Tibial nerve (tissue), 4 donors: ENCODE results near the gene C1orf198. TPM values are rescaled to one million over a fixed set of nuclear protein-coding genes. Genes with fewer than 3 reads are reported as not detected.
A peak's percentile ranks its signal among the peaks of the same experiment; 100 is the strongest.

Experiments used
- DNase-seq, 2 donors: peaks; one replicate each; pipeline ENCODE4 v3.0.0-alpha.2; 2019; ENCODE audit warnings: low spot score in 2 of 2
- H3K27ac ChIP-seq, 4 donors: fragments of 200-600 bp; sonication (generic) in 3 of 4; one replicate each; pipeline ENCODE4 v1.5.1; 2017 to 2019; ENCODE audit warnings: mild to moderate bottlenecking in 1 of 4
- H3K27me3 ChIP-seq, 2 donors: fragments of 200-600 bp; sonication (generic) in 1 of 2; one replicate each; pipeline versions ENCODE4 v1.5.1 to v1.6.0; 2017 to 2019
- H3K36me3 ChIP-seq, 3 donors: fragments of 200-600 bp; sonication (generic); one replicate each; pipeline ENCODE4 v1.5.1; 2018 to 2019
- H3K4me1 ChIP-seq, 4 donors: fragments of 200-600 bp; sonication (generic) in 3 of 4; one replicate each; pipeline ENCODE4 v1.5.1; 2017 to 2019
- H3K4me3 ChIP-seq, 4 donors: fragments of 200-600 bp; sonication (generic) in 3 of 4; one replicate each; pipeline ENCODE4 v1.5.1; 2017 to 2019; ENCODE audit warnings: mild to moderate bottlenecking in 1 of 4, moderate library complexity in 1 of 4
- H3K9me3 ChIP-seq, 4 donors: fragments of 200-600 bp; sonication (generic) in 3 of 4; one replicate each; pipeline ENCODE4 v1.5.1; 2017 to 2019
- EP300 ChIP-seq, 2 donors: sonication (generic); formaldehyde crosslinking; IDR thresholded peaks; one replicate each; pipeline ENCODE4 v1.6.1; 2017; ENCODE audit warnings: antibody characterized with exemption in 2 of 2, mild to moderate bottlenecking in 1 of 2
- POLR2A ChIP-seq, 2 donors: fragments of 450-650 bp; IDR thresholded peaks; one replicate each; pipeline ENCODE4 v1.6.1; 2017; ENCODE audit warnings: antibody characterized with exemption in 2 of 2, mild to moderate bottlenecking in 2 of 2, moderate library complexity in 2 of 2
- WGBS, 2 donors: methylation state at CpG; one replicate each; pipeline ENCODE4 v1.1.5; 2018; 5-methylcytosine and 5-hydroxymethylcytosine counted together
- total RNA-seq, 4 donors: library from RNA; depleted of rRNA; stranded (reverse); fragments of >200 nt; gene quantifications; one replicate each; pipeline ENCODE4 v1.1.0, GENCODE V29; 2016
- TF ChIP-seq, protein P1 (sequence below), 5 experiments: fragments of 200-600 bp in 3 of 5; fragments of 450-650 bp in 2 of 5; sonication (generic) in 3 of 5; IDR thresholded peaks; one replicate each; pipeline ENCODE4 v1.5.1; 2016 to 2019; ENCODE audit warnings: antibody characterized with exemption in 5 of 5, mild to moderate bottlenecking in 3 of 5, moderate library complexity in 2 of 5

The C1orf198 gene
- total RNA-seq, 4 donors from 2014 or later: 91.9 to 162 (median 113) TPM

DNA sequence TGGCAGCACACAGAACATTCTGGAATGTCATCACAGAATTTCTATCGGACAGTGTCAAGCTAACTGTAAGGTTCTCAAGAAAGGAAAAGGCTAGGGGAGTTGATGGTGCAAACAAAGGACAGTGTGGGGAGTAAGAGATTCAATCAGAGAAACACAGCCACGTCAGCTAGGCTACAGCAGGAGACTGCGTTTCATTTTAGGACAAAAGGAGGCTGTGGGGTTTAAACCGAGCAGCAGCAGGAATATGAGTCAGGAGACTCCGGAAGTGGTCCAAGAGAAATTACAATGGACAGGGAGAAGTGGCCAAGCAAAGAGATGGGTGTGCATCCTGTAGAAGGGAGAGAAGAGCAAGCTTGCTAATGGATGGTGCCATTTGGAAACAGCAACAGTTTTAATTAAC, 37.4 kb upstream of the C1orf198 start:
- Histone ChIP-seq H3K4me3 (no peak overlapping the region), H3K36me3 (peaks cover 0 to 53% (median 0%) of the 10 kb centered on the region in 3 donors), H3K27ac (peak overlapping the region in 1 of 4 donors; percentile 8), H3K27me3 (no peaks in the 10 kb centered on the region), H3K9me3 (no peaks in the 10 kb centered on the region), H3K4me1 (peaks cover 0 to 14% (median 0%) of the 10 kb centered on the region in 4 donors)
- 27 to 33% methylated on average over 5 of the region's 5 CpGs for WGBS, 2 donors
- no peak for TF ChIP-seq EP300 (IDR thresholded peaks at IDR 0.05)
- TF ChIP-seq, protein P1, sequence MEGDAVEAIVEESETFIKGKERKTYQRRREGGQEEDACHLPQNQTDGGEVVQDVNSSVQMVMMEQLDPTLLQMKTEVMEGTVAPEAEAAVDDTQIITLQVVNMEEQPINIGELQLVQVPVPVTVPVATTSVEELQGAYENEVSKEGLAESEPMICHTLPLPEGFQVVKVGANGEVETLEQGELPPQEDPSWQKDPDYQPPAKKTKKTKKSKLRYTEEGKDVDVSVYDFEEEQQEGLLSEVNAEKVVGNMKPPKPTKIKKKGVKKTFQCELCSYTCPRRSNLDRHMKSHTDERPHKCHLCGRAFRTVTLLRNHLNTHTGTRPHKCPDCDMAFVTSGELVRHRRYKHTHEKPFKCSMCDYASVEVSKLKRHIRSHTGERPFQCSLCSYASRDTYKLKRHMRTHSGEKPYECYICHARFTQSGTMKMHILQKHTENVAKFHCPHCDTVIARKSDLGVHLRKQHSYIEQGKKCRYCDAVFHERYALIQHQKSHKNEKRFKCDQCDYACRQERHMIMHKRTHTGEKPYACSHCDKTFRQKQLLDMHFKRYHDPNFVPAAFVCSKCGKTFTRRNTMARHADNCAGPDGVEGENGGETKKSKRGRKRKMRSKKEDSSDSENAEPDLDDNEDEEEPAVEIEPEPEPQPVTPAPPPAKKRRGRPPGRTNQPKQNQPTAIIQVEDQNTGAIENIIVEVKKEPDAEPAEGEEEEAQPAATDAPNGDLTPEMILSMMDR (IDR thresholded peaks at IDR 0.05): no peak
- no peak for DNase-seq

DNA sequence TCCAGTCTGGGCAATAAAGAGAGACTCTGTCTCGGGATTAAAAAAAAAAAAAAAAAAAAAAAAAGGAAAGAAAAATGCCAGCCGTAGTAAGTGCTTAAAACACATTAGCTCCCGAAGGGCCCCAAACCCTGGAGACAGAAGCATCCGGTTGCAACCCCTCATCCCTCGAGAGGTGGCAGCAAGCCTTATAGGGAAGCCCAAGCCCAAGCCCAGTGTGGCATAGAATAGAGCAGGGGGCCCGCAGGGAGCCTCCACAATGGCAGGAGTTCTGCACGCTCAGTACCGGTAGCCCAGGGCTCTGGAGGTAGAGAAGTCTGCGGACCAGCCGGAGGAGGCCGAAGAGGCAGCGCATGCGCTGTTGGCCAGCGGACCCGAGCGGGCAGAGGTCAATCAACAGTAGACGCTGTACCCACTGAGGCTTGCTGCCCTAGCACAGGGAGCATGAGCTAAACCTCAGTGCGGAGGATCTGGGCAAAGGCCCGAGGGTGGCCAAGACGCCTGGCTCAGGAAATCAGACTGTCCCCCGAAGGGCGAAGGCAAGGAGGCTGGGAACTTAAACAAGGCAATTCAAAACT, 34.1 kb upstream of the C1orf198 start:
- Histone ChIP-seq H3K4me1 (peaks cover 0 to 18% (median 0%) of the 10 kb centered on the region in 4 donors), H3K27ac (no peak overlapping the region), H3K36me3 (peaks cover 0 to 20% (median 0%) of the 10 kb centered on the region in 3 donors), H3K9me3 (no peaks in the 10 kb centered on the region), H3K27me3 (no peaks in the 10 kb centered on the region), H3K4me3 (no peak overlapping the region)
- WGBS, 2 donors: 90 to 94% methylated on average over 21 to 22 of the region's 22 CpGs
- TF ChIP-seq, protein P1 (IDR thresholded peaks at IDR 0.05): no peak
- TF ChIP-seq EP300 (IDR thresholded peaks at IDR 0.05) (no peak), POLR2A (IDR thresholded peaks at IDR 0.05) (no peak)
- DNase-seq: no peak

DNA sequence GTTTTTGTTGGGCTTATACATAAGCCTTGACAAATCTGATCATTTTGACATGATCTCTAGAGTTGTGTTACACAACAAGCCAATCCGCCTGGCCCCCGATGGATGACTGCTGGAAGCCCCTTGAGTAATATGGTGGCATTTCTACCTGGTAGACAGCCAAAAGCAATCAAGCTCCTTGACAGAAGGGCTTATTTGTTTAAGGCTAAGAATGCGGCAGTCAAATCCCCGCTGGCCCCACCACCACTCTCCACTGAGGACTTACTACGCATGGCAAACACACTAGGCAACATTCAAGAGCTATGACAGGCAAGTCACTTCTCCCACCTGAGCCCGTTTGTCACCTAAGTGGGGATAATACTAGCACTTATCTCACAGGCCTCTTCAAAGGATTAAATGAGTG, 33.4 kb upstream of the C1orf198 start:
- Histone ChIP-seq H3K4me3 (no peak overlapping the region), H3K9me3 (no peaks in the 10 kb centered on the region), H3K36me3 (peaks cover 0 to 19% (median 0%) of the 10 kb centered on the region in 3 donors), H3K4me1 (peaks cover 0 to 19% (median 0%) of the 10 kb centered on the region in 4 donors), H3K27me3 (no peaks in the 10 kb centered on the region), H3K27ac (no peak overlapping the region)
- no peak for DNase-seq
- TF ChIP-seq, protein P1 (IDR thresholded peaks at IDR 0.05): no peak
- TF ChIP-seq EP300 (IDR thresholded peaks at IDR 0.05) (no peak), POLR2A (IDR thresholded peaks at IDR 0.05) (no peak)
- 67 to 81% methylated on average over 6 of the region's 6 CpGs for WGBS, 2 donors

DNA sequence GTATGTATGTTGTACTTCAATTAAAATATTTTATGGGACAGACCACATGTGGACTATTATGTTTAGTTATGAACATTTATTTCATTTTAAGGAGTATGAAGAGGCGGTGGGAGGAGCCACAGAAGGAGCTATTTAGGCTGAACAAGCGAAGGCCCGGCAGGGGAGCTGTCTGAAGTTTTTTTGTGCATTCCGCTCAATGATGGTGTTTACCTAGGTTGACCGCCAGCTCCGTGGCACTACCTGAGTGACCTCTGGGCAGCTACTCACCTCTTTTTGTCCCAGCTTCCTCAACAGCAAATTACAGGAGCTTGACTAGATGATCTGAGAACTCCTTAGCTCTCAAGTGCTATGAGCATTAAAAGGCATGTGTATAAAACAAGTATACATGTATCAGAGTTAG, 32.7 kb upstream of the C1orf198 start:
- peaks cover 0 to 19% (median 0%) of the 10 kb centered on the region in 3 donors for H3K36me3 ChIP-seq
- DNase-seq: no peak
- no peaks in the 10 kb centered on the region for H3K27me3 ChIP-seq
- H3K27ac ChIP-seq: no peak overlapping the region
- H3K9me3 ChIP-seq: no peaks in the 10 kb centered on the region
- H3K4me1 ChIP-seq: peaks cover 0 to 13% (median 0%) of the 10 kb centered on the region in 4 donors
- TF ChIP-seq POLR2A (IDR thresholded peaks at IDR 0.05) (no peak), EP300 (IDR thresholded peaks at IDR 0.05) (no peak)
- TF ChIP-seq, protein P1 (IDR thresholded peaks at IDR 0.05): no peak
- WGBS, 2 donors: 83 to 86% methylated on average over 6 of the region's 6 CpGs
- H3K4me3 ChIP-seq: no peak overlapping the region

DNA sequence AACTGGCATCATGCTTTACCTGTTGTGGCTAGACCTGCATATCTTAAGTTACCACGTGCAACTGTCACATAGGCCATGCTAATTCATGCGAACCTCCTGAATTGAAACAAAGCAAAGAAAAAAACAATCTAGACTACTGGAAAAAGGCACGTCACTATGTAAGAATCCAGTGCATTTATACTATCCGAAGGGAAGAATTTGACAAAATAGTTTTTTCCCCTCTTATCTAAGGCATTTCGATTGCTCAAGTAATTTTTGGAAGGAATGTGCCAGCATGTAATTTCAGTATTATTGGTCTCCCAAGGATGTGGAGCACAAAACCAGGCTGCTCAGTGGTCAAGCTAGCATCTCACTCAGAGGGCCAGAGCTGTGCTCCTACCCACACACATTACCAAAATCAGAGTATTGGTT, 31.5 kb upstream of the C1orf198 start:
- Histone ChIP-seq H3K36me3 (peaks cover 0 to 16% (median 0%) of the 10 kb centered on the region in 3 donors), H3K27me3 (no peaks in the 10 kb centered on the region), H3K4me1 (peaks cover 0 to 7% (median 0%) of the 10 kb centered on the region in 4 donors), H3K27ac (no peak overlapping the region), H3K9me3 (no peaks in the 10 kb centered on the region), H3K4me3 (no peak overlapping the region)
- DNase-seq: no peak
- TF ChIP-seq, protein P1 (IDR thresholded peaks at IDR 0.05): no peak
- no peak for TF ChIP-seq EP300 (IDR thresholded peaks at IDR 0.05)
- no peak for TF ChIP-seq POLR2A (IDR thresholded peaks at IDR 0.05)
- 50 to 56% methylated on average over 5 of the region's 5 CpGs for WGBS, 2 donors
